ENCODE results near the gene ARHGEF17.

ARHGEF17 gene

DNA sequence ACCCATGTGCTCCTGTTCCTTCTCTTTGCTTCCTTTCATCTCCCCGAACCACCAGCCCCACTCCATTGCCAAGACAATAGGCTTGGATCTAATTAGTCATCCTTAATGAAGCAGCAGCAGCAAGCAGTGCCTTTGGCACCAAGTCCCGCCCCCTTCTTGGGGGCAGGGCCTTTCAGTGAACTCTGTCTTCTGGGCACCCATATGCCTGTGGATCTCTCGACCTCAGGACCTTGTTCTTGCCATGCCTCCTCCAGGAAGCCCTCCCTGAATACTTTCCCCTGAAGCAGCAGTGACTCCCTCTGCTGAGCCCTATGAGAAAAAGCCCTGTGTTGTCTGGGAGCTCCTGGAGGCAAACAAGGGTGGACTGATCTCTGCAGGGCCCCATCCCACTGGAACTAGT is 32.1 kb downstream of the ARHGEF17 start:
- TF ChIP-seq, protein P1, sequence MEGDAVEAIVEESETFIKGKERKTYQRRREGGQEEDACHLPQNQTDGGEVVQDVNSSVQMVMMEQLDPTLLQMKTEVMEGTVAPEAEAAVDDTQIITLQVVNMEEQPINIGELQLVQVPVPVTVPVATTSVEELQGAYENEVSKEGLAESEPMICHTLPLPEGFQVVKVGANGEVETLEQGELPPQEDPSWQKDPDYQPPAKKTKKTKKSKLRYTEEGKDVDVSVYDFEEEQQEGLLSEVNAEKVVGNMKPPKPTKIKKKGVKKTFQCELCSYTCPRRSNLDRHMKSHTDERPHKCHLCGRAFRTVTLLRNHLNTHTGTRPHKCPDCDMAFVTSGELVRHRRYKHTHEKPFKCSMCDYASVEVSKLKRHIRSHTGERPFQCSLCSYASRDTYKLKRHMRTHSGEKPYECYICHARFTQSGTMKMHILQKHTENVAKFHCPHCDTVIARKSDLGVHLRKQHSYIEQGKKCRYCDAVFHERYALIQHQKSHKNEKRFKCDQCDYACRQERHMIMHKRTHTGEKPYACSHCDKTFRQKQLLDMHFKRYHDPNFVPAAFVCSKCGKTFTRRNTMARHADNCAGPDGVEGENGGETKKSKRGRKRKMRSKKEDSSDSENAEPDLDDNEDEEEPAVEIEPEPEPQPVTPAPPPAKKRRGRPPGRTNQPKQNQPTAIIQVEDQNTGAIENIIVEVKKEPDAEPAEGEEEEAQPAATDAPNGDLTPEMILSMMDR (IDR thresholded peaks at IDR 0.05): no peak
- Histone ChIP-seq H3K27ac (no peak overlapping the region), H3K4me3 (no peak overlapping the region)
- no peak for DNase-seq (ENCODE audit: low spot score)

DNA sequence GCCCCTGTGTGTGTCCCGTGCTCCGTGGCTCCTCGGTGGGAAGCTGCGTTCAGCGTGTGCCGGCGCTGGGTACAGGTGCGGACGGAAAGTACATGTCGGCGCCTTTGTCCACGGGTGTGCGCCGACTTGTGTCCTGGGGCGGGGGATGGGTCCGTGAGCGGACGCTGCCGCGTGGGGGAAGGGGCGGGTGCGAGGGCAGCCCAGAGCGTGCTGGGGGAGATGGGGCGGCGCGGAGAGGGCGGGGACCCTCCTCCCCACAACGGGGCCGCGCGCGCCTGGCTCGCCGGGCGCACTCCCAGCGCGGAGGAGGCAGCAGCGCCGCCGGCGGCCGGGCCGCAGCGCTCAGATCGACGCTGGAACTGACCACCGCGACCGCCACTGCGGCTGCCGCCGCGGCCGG is 34.6 kb downstream of the ARHGEF17 start:
- H3K4me3 ChIP-seq: peak overlapping the region; percentile 72
- TF ChIP-seq, protein P1 (IDR thresholded peaks at IDR 0.05): no peak
- DNase-seq (ENCODE audit: low spot score): no peak
- peak overlapping the region; percentile 50 to 56 for H3K27ac ChIP-seq

GRCh38 chr11:73343076-73343873 is 35.2 kb downstream of the ARHGEF17 start:
- peak overlapping the region; percentile 72 for H3K4me3 ChIP-seq
- TF ChIP-seq, protein P1 (IDR thresholded peaks at IDR 0.05): no peak
- DNase-seq (ENCODE audit: low spot score): no peak
- peak overlapping the region; percentile 50 to 56 for H3K27ac ChIP-seq

GRCh38 chr11:73344191-73344607 is 36.1 kb downstream of the ARHGEF17 start:
- TF ChIP-seq, protein P1 (IDR thresholded peaks at IDR 0.05): no peak
- Histone ChIP-seq H3K27ac (peak overlapping the region; percentile 50 to 57), H3K4me3 (peak overlapping the region; percentile 72)
- no peak for DNase-seq (ENCODE audit: low spot score)

- DNase-seq (ENCODE audit: low spot score): no peak
- Histone ChIP-seq H3K27ac (peak overlapping the region; percentile 50 to 57), H3K4me3 (no peak overlapping the region)
- TF ChIP-seq, protein P1 (IDR thresholded peaks at IDR 0.05): no peak
Measured at GRCh38 chr11:73345481-73346160, 37.5 kb downstream of the ARHGEF17 start.

DNA sequence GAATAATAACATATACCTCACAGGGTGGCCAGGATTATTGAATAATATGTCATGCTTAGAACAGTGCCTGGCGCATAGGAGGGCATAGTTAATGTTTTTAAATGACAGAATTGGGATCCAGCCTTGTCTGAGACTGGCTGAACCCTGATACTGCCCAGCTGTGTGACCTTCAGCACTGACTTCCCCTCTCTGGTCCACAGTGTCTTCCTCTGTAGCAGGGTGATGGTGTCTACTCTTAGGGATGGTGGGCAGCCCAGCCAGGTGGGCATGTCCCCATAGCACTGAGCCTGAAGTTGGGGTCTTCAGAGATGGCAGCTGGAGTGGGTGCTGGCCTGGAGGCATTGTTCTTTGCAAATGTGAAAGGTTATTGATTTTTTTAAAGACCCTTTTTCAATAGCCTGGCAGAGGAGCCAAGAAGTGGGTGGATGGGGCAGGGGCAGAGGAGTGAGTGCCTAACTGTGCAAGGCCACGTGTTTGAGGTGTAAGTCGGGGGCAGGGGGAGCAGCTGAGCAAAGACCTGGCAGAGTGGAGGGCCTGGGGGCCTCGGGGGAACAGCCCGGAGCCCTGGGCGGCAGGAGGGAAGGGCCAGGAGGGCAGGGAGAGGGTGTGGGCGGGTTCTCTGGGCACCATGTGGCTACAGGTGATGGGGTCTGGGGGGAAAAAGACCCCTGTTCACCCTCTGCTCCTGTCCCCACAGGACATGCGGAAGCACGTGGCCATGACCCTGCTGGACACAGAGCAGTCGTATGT is 38.3 kb downstream of the ARHGEF17 start:
- TF ChIP-seq, protein P1 (IDR thresholded peaks at IDR 0.05): no peak
- Histone ChIP-seq H3K27ac (peak overlapping the region in 1 of 2 donors; percentile 27), H3K4me3 (no peak overlapping the region)
- DNase-seq (ENCODE audit: low spot score): no peak

Measured in coronary artery (tissue), 2 donors.